Nephron (organoid): ENCODE data around the gene PDE6B.

Source experiments
- H3K27ac Mint-ChIP-seq, 3 experiments: 2 replicates each; pipeline ENCODE4 v1.8.0; 2020; ENCODE audit warnings: mixed read lengths in 3 of 3, mild to moderate bottlenecking in 2 of 3, moderate library complexity in 1 of 3
- H3K27me3 Mint-ChIP-seq: 2 replicates; pipeline ENCODE4 v1.8.0; 2021; ENCODE audit warnings: low read depth, mild to moderate bottlenecking, moderate library complexity, mixed read lengths
- H3K36me3 Mint-ChIP-seq: 2 replicates; pipeline ENCODE4 v1.8.0; 2020; ENCODE audit warnings: low read depth, mixed read lengths
- H3K4me1 Mint-ChIP-seq: 2 replicates; pipeline ENCODE4 v1.8.0; 2020; ENCODE audit warnings: mixed read lengths
- H3K4me3 Mint-ChIP-seq, 3 experiments: 2 replicates each; pipeline ENCODE4 v1.8.0; 2020; ENCODE audit warnings: mild to moderate bottlenecking in 3 of 3, mixed read lengths in 3 of 3, moderate library complexity in 2 of 3
- H3K9me3 Mint-ChIP-seq: 2 replicates; pipeline ENCODE4 v1.8.0; 2020; ENCODE audit warnings: mixed read lengths
- TF ChIP-seq, protein P1 (sequence below), 3 experiments: fragments of 200-600 bp; sonication (generic); IDR thresholded peaks; one replicate each; pipeline ENCODE4 v1.5.0; 2021; ENCODE audit warnings: antibody characterized with exemption in 3 of 3; ENCODE audit not compliant: unreplicated experiment in 3 of 3

PDE6B gene

DNA sequence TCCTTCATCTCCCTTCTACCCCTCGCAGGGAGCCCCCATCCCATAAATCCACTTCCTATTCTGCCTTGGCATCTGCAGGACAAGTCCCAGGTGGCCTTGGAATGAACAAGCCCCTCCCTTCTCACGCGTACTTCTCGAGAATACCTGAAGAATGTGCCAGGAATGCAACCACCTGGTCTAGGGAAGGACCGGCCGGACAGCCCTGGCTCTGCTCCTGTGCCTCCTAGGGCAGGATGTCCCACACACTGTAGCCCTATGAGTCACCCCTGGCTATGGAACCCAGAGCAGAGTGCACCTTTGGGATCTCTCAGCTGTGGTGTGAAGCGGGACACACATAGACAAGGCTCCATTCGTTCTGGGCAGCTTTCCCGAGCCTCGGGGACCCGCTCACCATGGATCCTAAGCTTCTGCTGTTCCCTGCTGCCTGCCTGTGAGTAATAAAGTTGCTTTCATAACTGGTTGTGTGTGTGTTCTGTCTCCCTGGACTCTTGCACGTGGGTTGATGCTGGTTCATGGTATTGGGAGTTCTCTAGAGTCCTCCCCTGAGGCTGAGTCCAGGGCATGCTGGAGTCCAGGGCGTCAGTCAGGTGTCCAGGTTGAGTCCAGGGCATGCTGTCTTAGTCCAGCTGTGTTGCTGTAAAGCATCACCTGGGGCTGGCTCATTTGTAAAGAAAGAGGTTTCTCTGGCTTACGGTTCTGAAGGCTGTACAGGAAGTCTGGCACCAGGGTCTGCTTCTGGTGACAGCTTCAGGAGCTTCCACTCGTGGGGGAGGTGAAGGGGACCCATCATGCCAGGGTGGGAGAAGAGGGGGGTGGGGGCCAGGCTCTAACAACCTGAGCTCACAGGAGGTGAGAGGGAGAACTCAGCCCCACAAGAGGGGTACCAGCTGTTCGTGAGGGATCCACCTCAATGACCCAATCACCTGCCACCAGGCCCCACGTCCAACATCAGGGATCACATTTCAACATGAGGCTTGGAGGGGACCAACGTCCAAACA is 7.4 kb upstream of the PDE6B start:
- H3K36me3 Mint-ChIP-seq: no peaks in the 10 kb centered on the region
- H3K4me3 Mint-ChIP-seq: no peak overlapping the region
- no peaks in the 10 kb centered on the region for H3K4me1 Mint-ChIP-seq
- H3K27ac Mint-ChIP-seq: no peak overlapping the region
- H3K9me3 Mint-ChIP-seq: no peaks in the 10 kb centered on the region
- TF ChIP-seq, protein P1, sequence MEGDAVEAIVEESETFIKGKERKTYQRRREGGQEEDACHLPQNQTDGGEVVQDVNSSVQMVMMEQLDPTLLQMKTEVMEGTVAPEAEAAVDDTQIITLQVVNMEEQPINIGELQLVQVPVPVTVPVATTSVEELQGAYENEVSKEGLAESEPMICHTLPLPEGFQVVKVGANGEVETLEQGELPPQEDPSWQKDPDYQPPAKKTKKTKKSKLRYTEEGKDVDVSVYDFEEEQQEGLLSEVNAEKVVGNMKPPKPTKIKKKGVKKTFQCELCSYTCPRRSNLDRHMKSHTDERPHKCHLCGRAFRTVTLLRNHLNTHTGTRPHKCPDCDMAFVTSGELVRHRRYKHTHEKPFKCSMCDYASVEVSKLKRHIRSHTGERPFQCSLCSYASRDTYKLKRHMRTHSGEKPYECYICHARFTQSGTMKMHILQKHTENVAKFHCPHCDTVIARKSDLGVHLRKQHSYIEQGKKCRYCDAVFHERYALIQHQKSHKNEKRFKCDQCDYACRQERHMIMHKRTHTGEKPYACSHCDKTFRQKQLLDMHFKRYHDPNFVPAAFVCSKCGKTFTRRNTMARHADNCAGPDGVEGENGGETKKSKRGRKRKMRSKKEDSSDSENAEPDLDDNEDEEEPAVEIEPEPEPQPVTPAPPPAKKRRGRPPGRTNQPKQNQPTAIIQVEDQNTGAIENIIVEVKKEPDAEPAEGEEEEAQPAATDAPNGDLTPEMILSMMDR (IDR thresholded peaks at IDR 0.05; ENCODE audit: unreplicated experiment in 3 of 3): no peak
- peaks cover 28% of the 10 kb centered on the region for H3K27me3 Mint-ChIP-seq

DNA sequence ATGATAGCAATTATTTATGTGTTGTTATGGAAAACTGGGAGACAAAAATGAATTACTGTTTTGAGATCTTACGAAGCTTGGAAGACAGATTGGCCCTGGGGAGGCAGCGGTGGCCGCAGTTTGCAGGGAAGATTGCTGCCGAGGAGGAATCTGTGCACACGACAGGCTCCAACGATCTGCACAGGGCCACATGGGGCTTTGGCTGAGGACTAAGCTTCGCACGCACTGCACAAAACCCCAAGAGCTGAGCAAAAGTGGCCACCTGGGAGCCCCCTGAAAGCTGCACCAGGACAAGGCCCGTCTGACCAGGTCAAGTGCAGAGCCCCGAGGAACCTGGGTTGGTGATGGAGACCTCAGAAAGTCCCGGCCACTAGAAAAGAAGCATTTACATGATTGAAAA is 5.2 kb upstream of the PDE6B start:
- peaks cover 5% of the 10 kb centered on the region for H3K4me1 Mint-ChIP-seq
- no peak overlapping the region for H3K4me3 Mint-ChIP-seq
- peaks cover 24% of the 10 kb centered on the region for H3K27me3 Mint-ChIP-seq
- H3K36me3 Mint-ChIP-seq: no peaks in the 10 kb centered on the region
- no peaks in the 10 kb centered on the region for H3K9me3 Mint-ChIP-seq
- H3K27ac Mint-ChIP-seq: no peak overlapping the region
- TF ChIP-seq, protein P1 (IDR thresholded peaks at IDR 0.05; ENCODE audit: unreplicated experiment in 3 of 3): no peak

DNA sequence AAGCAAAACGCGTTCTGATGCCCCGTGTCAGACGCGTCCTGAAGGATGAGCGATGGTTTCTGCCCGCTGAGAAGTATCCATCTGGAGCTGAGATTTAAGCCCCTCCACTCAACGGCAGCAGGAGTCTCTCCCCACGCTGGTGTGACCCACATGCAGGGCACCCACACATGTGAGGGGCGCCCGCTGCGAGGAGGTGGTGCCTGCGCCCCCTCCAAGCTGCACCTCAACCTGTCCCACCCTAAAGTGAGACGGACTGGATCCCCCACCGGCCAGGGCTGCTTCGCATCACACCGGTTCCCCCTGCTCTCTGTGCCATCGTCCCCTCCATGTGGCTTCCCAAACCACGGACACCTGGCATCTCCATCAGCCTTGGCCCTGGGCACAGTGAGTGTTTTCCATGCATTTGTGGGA is 4.5 kb upstream of the PDE6B start:
- Mint-ChIP-seq H3K4me1 (peaks cover 5% of the 10 kb centered on the region), H3K4me3 (no peak overlapping the region), H3K27me3 (peaks cover 21% of the 10 kb centered on the region), H3K36me3 (no peaks in the 10 kb centered on the region), H3K9me3 (no peaks in the 10 kb centered on the region), H3K27ac (no peak overlapping the region)
- TF ChIP-seq, protein P1 (IDR thresholded peaks at IDR 0.05; ENCODE audit: unreplicated experiment in 3 of 3): no peak

DNA sequence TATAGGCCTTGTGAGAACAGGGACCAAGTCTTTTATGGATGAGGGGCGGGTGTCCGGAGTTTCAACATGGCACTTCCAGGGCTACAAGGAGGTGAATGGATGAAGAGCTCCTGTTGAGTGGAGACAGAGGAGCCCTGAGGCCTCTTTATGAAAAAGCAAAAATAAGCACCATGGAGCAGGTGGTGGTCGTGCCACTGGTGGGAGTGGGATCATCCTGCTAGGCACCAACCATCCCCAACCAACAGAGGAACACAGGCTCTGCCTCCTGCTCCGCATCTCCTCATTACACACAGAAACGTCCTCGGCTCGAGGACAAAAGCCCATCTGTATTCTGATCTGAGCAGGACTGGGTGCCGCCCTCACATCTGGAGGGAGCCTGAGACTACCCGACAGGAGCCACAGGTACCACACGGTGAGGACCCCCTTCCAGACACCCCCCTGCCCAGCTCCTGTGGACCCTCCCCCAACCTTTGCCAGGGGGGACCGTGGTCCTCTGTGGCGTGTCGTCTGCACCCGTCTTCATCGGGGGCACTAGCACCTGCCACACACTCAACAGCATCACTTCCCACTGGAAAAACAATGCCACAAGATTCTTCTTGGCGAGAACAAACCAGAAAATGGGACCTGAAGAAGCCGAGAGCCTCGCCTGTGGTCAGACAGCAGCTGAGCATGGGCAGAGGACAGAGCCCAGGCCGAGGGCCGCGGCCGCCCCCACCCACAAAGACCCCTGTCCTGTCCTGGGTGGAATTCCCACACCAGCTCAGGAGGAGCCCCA is 3.9 kb upstream of the PDE6B start:
- Mint-ChIP-seq H3K27ac (no peak overlapping the region), H3K4me3 (no peak overlapping the region), H3K27me3 (peaks cover 21% of the 10 kb centered on the region), H3K4me1 (peaks cover 5% of the 10 kb centered on the region), H3K9me3 (no peaks in the 10 kb centered on the region), H3K36me3 (no peaks in the 10 kb centered on the region)
- TF ChIP-seq, protein P1 (IDR thresholded peaks at IDR 0.05; ENCODE audit: unreplicated experiment in 3 of 3): no peak

DNA sequence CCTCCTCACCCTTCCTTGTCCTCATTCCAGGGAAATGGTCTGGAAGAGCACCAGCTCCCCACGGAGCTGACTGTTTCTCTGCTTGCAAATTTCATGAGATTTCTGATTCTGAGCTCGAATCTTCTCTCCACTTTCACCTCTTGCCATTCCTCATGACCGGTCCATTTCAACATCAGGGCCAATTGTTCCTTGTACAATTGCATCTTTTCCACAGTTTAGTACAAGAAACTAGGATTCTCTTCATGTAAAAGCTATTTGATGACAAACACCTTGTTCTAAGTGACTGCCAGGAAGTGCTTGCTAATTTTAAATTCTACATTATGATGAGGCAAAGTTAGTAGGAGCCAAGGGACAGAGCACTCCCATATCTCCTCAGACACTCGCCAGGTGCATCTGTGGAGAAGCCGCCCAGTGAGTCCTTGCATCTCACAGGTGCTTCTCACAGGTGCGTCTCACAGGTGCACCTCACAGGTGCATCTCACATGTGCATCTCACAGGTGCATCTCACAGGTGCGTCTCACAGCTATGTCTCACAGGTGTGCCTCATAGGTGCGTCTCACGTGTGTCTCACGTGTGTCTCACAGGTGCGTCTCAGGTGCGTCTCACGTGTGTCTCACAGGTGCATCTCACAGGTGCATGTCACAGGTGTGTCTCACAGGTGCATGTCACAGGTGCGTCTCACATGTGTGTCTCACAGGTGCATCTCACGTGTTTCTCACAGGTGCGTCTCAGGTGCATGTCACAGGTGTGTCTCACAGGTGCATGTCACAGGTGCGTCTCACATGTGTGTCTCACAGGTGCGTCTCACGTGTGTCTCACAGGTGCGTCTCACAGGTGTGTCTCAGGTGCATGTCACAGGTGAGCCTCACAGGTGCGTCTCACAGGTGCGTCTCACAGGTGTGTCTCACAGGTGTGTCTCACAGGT is 3.0 kb upstream of the PDE6B start:
- TF ChIP-seq, protein P1 (IDR thresholded peaks at IDR 0.05; ENCODE audit: unreplicated experiment in 3 of 3): no peak
- H3K36me3 Mint-ChIP-seq: no peaks in the 10 kb centered on the region
- H3K27ac Mint-ChIP-seq: no peak overlapping the region
- H3K9me3 Mint-ChIP-seq: no peaks in the 10 kb centered on the region
- no peak overlapping the region for H3K4me3 Mint-ChIP-seq
- H3K27me3 Mint-ChIP-seq: peaks cover 21% of the 10 kb centered on the region
- H3K4me1 Mint-ChIP-seq: peaks cover 5% of the 10 kb centered on the region
